NOMO-1 (cell line): ENCODE results near the gene CRYBA4.
A peak's percentile ranks its signal among the peaks of the same experiment; 100 is the strongest.

Experiments used
- DNase-seq, 2 experiments: peaks; one replicate each; lab custom pipeline; 2025; ENCODE audit not compliant: unreplicated experiment in 2 of 2; lab: John Stamatoyannopoulos, UW

The CRYBA4 gene

DNA sequence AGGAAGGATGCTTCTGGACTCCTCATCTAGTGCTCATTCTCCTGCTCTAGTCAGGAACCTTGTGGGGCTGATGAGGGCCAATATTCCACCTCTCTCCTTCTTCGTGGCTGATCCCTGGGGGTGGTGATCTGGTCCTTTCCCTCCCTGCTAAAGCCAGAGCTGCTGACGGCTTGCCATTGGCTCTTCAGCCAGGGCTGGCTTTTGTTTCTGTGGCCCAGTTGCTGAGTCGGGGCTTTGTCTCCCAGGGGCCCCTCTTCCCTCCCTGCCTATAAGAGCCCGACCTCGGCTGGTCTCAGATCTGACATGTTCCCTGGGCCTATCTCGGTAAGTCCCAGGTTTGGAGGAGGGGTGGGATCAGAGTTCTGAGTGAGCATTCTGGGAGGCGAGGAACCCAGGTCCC is at the start of gene CRYBA4:
TSS of gene CRYBA4 (plus strand) at position 301 of the 400 bp plus-strand sequence. CDS start 634 bp downstream, outside the sequence.
- DNase-seq = no peak

DNA sequence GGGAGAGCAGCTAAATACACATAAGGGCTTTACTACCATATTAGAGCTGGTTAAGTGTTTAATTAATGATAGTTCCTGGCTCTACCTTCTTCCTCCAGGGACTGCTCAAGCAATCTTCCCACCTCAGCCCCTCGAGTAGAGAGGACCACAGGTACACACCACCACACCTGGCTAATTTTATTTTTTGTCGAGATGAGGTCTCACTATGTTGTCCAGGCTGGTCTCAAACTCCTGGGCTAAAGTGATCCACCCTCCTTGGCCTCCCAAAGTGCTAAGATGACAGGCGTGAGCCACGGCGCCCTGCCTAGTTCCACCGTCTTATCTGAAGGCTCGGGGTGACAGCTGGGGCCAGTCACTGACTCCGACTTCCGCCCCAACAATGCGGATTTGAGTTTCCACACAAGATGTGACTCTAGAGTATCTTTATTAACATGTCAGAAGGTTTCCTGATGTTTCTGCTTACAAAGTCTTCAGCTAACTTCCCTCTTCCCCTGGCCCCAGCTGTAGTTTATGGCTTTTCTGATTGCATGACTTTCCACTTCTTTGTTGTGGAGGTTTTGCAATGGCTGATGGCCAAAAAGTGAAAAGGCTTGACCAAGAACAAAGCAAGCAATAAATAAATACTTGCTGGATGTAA is 48.6 kb upstream of the CRYBA4 start:
- peak; percentile 91 to 99 for DNase-seq

DNA sequence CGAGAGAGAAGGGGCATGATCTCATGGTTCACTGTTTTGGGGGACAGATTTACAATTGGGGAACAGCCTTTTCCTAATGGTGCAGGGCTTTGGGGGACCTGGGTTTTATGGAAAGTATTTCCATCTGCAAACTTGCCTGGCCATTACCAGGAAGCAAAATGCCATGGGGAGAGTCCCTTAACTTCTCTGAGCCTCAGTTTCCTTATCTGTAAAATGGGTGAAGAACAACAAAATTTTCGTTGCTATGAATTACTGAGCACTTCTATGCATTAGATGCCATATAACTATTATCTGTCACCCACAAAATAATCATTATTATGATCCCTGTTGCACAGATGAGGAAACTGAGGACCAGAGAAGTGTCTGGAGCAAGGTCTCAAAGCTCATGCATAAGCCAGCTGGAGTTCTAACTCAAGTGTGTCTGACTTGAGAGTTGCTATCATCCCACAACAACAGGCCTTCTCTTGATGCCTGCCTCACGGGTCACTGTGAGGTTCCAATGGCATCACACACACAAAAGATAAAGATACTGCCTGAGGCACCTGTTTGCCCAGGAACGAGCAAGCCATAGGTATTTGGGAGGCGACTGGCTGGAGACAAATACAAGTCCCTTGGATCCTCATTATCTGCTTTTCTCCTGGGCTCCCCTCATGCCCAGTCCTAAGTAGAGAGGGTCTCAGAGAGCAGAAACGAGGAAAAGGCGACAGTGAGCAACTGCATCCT is 47.6 kb upstream of the CRYBA4 start:
- DNase-seq = no peak

DNA sequence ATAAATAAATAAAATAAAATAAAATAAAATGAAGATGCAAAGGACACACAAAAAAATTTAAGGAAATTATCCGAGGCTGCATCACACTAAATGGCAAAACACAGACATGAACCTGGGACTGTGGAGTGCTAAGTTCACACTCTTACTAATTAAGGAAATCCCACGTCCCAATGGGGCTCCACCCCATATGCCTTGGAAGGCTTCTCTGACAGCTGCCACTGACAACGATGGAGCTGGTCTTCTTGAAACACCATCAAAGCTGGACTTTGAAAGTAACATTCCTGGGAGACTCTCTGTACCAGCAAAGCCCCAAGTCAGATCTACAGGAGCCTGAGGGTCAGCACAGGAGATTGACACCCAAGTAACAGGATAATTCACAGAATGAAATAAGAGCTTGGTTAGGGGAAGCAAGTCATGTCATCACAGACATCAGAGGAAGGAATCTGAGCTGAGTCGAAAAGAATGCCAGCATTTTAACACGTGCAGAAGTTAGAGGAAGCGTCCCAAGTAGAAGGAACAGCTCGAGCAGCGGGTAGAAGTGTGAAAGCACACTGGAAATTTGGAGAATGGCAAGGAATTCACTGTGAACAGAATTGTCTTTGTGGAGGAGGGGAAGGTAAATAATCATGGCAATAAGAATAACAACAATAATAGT is 45.6 kb upstream of the CRYBA4 start:
- DNase-seq = no peak

DNA sequence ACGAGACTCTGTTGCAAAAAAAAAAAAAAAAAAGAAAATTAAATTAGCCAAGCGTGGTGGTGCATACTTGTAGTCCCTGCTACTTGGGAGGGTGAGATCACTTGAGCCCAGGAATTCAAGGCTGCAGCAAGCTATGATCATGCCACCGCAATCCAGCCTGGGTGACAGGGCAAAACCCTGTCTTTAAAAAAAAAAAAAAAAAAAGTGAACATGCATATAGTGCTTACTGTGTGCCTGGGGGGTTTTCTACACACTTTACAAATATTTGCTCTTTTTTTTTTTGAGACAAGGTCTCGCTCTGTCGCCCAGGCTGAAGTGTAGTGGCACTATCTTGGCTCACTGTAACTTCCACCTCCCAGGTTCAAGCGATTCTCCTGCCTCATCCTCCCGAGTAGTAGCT is 44.7 kb upstream of the CRYBA4 start:
- no peak for DNase-seq

DNA sequence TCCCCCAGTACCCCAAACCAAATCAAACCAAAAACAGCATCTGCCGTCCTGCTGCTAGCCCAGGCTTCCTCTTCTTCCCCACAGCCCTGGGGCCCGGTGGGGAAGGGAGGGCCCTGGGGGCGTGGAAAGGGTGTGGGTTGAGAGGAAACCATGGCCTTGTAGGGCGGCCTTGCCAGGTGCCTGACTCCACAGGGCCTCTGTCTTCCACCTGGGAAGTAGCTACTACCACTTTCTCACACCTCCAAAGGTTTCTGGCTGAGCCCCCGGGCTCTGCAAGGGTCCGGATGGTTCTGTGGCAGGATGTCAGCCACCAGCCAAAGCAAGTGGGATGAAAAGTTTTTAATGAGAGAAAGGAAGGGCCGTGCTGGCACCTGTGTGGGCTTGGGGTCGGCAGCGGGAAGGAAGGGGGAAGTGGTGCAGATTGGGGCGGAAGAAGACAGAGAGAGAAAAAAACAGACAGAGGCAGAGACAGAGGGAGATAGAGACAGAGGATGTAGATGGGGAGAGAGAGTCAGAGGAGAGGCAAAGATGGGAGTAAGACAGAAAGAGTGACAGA is 42.4 kb upstream of the CRYBA4 start:
- DNase-seq = peak; percentile 70 to 75

DNA sequence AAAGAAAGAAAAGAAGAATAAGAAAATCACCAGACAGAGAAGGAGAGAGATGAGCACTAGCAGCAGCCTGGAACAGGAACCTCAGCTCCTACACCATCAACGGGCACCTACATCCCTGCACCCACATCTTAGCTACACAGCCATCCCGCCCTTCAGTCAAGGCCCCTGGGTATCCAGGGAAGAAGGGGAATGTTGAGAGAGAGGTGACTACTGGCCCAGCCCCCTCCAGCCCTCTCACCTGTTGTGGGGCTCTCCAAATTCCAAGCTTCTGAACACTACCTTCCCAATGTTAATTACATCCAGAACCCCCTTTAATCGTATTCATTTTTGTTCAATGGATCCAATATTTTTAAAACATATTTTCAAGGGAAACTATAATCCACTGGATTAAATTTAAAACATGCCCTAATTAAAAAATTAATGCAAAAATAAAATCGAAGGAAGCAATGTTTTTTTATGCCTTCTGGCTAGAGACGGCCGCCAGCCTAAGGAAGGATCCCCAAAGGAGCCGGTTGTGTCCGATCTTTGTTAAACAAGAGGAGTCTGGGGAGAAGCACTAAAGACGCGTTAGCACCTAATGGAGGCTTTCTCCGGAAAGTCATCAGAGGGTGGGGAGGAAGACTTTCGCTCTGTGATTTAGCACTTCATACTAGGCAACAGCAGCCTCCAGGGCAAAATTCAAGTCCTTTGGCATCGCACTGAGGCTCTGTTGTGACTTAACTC is 41.4 kb upstream of the CRYBA4 start:
- no peak for DNase-seq

DNA sequence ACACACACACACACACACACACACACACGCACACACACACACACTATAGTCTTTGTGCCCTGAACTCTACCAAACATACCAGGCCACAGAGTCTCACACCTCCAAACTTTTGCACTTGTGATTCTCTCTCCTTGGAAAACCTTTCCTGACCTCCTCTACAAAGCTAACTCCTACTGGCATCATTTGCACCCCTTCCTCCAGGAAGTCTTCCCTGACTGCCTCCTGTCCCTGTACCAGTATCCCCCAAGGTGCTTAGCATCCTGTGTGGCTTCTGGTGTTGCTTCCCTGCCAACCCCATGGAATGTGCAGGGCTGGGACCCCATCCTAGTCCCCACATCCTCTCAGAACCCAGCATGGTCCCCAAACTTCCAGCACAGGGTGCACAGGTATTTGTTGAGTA is 40.7 kb upstream of the CRYBA4 start:
- DNase-seq = no peak

DNA sequence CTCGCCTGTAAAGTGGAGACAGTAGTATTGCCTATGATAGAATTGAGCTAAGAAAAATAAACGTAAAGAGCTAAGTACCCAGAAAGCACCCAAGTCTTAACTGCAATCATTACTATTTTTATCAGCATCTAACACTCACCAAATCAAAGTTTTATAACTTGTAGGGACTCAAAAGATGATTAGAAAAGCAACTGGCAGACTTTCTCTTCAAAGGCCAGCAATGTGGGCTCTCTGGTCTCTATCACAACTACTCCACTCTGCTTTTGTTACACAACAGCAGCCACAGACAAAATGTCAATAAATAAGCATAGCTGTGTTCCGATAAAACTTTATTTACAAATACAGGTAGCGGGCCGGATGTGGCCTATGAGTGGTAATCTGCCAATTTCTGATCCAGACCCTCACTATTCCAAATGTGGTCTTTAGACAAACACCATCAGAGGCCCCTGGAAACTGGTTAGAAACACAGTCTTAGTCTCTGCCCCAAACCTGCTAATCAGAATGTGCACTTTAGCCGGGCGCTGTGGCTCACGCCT is 40.1 kb upstream of the CRYBA4 start:
- no peak for DNase-seq

DNA sequence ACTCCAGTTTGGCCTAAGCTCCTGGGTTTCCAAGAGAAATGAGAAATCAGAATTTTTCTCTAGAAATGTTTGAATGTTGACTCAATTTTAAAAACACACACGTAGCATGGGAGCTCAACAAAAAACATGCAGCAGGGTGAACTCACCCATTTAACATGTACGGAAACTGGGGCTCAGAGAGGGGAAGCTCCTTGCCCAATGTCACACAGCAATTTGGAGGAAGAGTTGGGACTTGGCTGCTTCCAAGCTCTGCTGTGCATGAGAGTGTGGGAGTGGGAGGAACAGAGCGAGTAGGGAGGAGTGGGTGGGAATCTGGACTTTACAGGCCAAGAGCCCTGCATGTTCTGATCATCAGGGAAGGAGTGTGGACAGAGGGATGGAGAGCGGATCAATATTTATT is 37.8 kb upstream of the CRYBA4 start:
- DNase-seq = no peak

DNA sequence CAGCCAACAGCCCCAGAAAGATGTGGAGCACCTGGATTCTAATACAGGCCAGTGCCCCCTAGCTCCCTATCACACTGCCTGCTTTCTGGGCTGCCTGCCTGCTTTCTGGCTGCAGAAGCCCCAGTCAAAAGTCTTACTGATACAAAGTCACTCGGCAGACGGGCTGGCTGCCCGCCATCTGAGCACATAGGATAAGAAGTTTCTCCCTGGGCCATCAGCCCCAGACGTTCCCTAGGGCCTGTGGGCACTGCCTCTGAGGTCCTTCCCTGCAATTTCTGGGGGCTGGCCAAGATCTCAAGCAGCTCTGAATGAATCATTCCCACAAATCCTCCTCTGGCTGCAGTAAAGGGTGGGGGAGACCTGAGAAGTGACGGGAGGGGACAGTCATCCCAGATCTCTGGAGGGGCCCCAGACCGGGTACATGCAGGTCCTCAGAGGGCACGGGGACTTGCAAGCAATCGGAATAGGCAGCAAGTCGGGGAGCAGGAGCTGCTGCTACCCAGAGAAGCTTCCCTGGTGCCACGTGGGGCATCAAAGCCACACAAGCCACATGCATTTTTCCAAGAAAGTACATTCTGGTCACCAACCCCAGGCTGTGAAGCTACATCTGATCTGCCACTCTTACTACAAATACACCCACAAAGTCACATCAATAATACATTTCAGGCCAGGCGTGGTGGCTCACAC is 36.5 kb upstream of the CRYBA4 start:
- DNase-seq = no peak

DNA sequence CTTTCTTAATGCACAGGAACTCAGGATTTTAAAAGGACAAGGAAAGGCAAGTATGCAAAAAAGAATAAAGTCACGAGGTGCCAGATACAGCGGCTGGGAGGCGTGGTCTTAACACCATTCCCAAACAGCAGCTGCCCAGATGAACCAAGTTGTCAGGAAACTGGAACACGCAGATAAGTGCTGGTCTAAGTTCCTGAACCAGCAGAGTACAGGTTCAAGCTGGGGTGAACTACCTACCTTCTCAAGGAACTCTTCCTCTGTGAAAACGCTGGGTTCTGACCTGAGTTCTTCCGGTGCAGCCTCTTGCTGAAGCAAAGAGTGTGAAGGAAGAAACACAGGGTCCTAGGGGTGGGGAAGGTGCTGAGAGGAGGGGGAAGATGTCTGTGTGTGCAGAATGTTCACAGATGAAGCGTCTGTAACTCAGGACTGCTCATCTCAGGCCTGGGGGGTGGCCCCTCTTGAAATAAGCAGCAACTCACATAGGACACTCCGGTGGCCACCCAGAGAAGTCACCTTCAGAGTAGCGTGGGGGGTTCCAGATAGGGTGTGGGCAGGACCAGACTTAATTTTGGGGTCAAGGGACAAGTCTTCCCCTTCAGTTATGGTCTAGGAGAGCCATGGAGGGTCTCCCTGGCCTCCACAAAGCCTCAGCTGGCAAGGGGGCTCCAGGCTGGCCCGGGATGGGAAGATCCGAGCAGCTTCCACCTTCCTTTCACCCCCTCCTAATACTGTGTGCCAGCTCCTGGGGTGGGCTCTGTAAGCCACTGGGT is 35.0 kb upstream of the CRYBA4 start:
- DNase-seq = no peak

DNA sequence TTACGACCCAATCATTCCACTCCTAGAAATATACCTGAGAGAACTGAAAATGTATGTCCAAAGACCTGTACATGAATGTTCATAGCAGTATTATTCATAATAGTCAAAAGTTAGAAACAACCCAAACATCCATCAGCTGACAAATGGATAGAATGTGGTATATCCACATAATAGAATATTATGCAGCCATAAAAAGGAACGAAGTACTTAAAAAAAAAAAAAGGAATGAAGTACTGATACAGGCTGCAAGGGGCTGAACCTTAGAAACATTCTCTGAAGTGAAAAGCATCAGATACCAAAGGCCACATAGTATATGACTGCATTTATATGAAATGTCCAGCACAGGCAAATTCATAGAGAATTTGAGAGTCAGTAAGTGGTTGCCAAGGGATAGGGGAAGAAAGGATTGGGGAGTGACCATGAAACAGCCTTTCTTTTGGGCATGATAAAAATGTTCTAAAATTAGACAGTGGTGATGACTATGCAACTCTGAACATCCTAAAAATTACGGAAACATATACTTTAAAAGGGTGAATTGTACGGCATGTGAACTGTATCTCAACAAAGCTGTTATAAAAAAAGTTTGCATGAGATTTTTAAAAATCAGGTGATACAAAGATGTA is 33.7 kb upstream of the CRYBA4 start:
- DNase-seq = peak; percentile 78 to 90

DNA sequence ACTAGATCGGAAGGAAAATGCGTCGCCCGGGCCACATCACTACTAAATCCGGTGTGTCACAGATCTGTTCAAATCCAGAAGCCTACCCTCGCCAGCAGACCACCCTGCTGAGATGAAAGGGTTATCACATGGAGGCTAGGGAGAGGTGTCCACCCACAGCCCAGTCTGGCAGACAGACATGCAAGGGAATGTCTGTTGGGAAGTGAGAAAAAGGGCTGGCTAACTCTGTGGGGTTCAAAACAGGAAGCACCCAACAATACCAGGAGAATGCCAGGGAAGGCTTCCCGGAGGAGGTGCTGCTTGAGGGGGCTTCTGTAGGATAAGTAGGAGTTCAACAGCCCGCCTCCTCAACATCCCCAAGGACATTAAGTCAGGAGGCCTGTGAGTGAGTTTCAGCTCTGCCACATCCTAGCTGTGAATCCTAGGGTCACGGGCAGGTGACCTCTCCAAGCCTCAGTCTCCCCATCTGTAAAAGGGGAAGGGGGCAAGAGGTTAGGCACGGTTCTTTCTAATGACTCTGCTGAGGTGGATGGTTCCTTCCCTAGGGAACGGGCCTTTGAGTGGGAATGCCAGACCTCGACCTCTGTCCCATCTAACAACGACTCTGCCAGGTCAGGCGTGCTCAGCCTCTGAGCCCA is 32.9 kb upstream of the CRYBA4 start:
- DNase-seq = no peak

DNA sequence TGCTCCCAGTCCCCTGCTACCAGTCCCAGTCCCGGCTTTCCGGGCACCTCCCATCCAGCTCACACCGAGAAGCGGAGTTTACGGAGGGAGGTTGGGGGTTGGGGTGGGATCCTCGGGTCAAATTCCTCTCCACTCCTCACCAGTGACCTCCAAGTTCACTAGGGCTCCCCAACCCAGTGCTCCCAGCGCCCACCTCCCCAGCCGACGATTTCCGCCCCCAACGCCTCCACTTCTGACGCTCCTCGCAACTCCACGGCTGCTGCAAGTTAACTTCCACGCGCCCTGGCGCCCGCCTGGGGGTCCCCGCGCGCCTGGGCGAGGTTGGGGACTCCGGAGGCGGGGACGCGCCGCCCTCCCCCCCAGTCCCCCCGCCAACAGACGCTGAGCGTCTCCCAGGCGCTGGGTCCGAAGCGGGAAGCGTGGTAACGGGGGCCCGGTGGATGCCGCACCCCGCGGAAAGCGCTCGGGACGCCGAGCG is 32.4 kb upstream of the CRYBA4 start:
- DNase-seq = no peak

DNA sequence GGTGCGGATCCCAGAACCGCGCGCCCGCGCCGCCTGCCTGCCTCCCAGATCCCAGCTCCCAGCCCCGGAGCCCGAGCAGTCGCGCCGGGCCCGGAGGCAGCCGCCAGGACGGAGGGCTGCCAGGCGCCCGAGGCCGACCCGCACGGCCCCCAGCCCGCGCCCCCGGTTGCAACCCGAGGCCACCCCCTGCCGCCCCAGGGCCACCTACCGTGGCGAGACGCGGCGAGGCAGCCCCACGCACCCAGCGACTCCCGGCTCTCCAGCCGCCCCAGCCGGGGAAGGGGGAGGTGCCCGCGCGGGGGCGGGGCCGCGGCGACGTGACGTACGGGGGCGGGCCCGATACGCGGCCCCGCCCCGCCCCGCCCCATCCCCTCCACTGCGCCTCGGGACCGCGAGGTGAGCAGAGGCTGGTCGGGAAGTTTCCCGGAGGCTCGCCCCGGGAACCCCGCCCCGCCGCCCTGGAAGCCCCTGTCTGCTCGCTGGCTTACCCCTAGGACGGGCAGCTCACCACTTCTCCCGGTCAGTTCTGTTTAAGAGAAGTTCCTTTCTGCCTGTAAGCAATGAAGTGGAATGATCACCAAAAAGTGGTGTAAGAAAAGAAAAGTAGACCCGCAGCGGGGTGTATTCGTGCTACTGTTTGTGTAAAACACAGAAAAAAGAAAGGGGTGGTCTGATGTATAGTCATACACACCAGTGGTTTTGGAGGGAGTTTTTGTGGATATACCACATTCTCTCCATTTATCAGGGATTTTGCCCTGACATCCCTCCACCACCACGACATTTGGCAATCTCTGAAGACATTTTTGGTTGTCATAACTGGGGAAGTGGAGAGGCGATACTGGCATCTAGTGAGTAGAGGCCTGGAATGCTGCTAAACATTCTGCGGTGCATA is 31.7 kb upstream of the CRYBA4 start, which contains the start of gene TPST2:
TSS of gene TPST2 (minus strand) at position 288 of the 892 bp plus-strand sequence. CDS start 48,502 bp downstream, outside the sequence.
- peak; percentile 69 to 78 for DNase-seq

DNA sequence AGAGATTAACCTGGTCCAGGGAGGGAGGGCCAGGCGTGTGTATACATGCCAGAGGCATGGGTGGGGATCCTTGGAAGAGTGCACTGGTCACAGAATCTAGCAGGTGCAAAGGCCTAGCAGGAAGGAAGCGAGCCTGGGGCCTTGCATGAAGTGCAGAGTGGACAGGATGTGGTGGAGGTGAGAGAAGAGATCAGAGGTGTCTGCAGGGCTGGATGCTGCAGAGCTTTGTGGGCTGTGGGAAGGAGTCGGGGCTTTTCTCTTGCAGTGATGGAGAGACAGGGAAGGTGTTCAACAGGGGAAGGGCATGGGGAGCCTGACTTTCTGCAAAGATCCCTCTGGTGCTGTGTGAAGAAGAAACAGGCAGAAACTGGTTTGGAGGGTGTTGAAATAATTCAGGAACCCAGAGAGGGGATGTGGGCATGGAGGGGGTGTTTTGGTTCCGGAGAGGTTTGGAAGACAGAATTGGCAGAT is 29.3 kb upstream of the CRYBA4 start:
- peak; percentile 11 to 21 for DNase-seq
